ENCODE measurements around the gene CENPQ. TPM values are rescaled to one million over a fixed set of nuclear protein-coding genes. Genes with fewer than 3 reads are reported as not detected.

CENPQ gene
- total RNA-seq, 1 donor from 2014 or later: 14.3 TPM

- intact Hi-C loops (cut with micrococcal nuclease): no loop called here
Measured at GRCh38 chr6:49539102-49539501, 75.9 kb downstream of the CENPQ start.

- intact Hi-C loops (cut with micrococcal nuclease): no loop called here
Measured at GRCh38 chr6:49540614-49541013, 77.4 kb downstream of the CENPQ start.

GRCh38 chr6:49541210-49541724, 78.1 kb downstream of the CENPQ start:
- intact Hi-C loops (cut with micrococcal nuclease): no loop called here

- intact Hi-C loops (cut with micrococcal nuclease): no loop called here
Measured at GRCh38 chr6:49541936-49542335, 78.8 kb downstream of the CENPQ start.

Other genes starting within 250 kb of the CENPQ start
- 16.5 and 16.9 TPM in 2 replicates for gene MMUT, start 117 bp upstream of the CENPQ start, total RNA-seq
- not detected in 2 replicates for gene GLYATL3, start 36.6 kb downstream of the CENPQ start, total RNA-seq
- 0.39 and 0.55 TPM in 2 replicates for gene C6orf141, start 87.3 kb downstream of the CENPQ start, total RNA-seq
- not detected in 2 replicates for gene RHAG, start 173.5 kb downstream of the CENPQ start, total RNA-seq

Measured in T-helper 2 cell treated with Interferon-gamma antibody and Interleukin-4, amounts not matched to agents 100 ng/mL and 5 ng/mL, for 36 hours (primary cell).